Mucosa of stomach (tissue), 1 donor: Measurements from ENCODE around the gene RAD23B.
"Not testable (repeated sequence)": the region's sequence is repeated elsewhere in the genome, so short reads cannot be mapped to it uniquely, and the experiment has no call there.

Experiments
- H3K27me3 ChIP-seq: one replicate; pipeline ENCODE4 v1.7.0; 2013; ENCODE audit warnings: mild to moderate bottlenecking, low read length; ENCODE audit not compliant: control insufficient read depth, insufficient read depth
- H3K36me3 ChIP-seq: one replicate; pipeline ENCODE4 v1.7.0; 2013; ENCODE audit warnings: low read length; ENCODE audit not compliant: control insufficient read depth, insufficient read depth
- H3K4me1 ChIP-seq: one replicate; pipeline ENCODE4 v1.7.0; 2013; ENCODE audit warnings: mild to moderate bottlenecking, low read length; ENCODE audit not compliant: control insufficient read depth, insufficient read depth
- H3K4me3 ChIP-seq: one replicate; pipeline ENCODE4 v1.7.0; 2013; ENCODE audit warnings: low read length
- H3K9ac ChIP-seq: one replicate; pipeline ENCODE4 v1.7.0; 2013; ENCODE audit warnings: mild to moderate bottlenecking, low read length, moderate library complexity
- H3K9me3 ChIP-seq: one replicate; pipeline ENCODE4 v1.7.0; 2013; ENCODE audit warnings: mild to moderate bottlenecking, low read length, moderate library complexity; ENCODE audit not compliant: control insufficient read depth
- donor health status: Pancreatic carcinoma.

RAD23B gene

GRCh38 chr9:107249665-107250285, 33.3 kb upstream of the RAD23B start:
- H3K9me3 ChIP-seq = no peaks in the 10 kb centered on the region
- no peak overlapping the region for H3K9ac ChIP-seq
- H3K36me3 ChIP-seq = no peaks in the 10 kb centered on the region
- peaks cover 4% of the 10 kb centered on the region for H3K4me1 ChIP-seq
- H3K4me3 ChIP-seq = no peak overlapping the region
- no peaks in the 10 kb centered on the region for H3K27me3 ChIP-seq

- Histone ChIP-seq H3K4me1 (peaks cover 4% of the 10 kb centered on the region), H3K9ac (no peak overlapping the region), H3K4me3 (no peak overlapping the region), H3K36me3 (no peaks in the 10 kb centered on the region), H3K27me3 (no peaks in the 10 kb centered on the region), H3K9me3 (no peaks in the 10 kb centered on the region)
These were observed 31.2 kb upstream of the RAD23B start for GRCh38 chr9:107251756-107252322.

GRCh38 chr9:107258919-107259318, 24.2 kb upstream of the RAD23B start:
- Histone ChIP-seq H3K4me1 (no peaks in the 10 kb centered on the region), H3K9me3 (no peaks in the 10 kb centered on the region), H3K36me3 (no peaks in the 10 kb centered on the region), H3K4me3 (no peak overlapping the region), H3K9ac (no peak overlapping the region), H3K27me3 (no peaks in the 10 kb centered on the region)

- H3K4me1 ChIP-seq, H3K4me3 ChIP-seq, H3K9ac ChIP-seq, H3K27me3 ChIP-seq, H3K9me3 ChIP-seq, H3K36me3 ChIP-seq: not testable (repeated sequence)
These were observed 23.2 kb upstream of the RAD23B start for GRCh38 chr9:107259751-107260313.

- no peaks in the 10 kb centered on the region for H3K36me3 ChIP-seq
- H3K9ac ChIP-seq = no peak overlapping the region
- H3K4me1 ChIP-seq = no peaks in the 10 kb centered on the region
- H3K9me3 ChIP-seq = no peaks in the 10 kb centered on the region
- H3K27me3 ChIP-seq = no peaks in the 10 kb centered on the region
- no peak overlapping the region for H3K4me3 ChIP-seq
These were observed 22.5 kb upstream of the RAD23B start for GRCh38 chr9:107260437-107261081.

GRCh38 chr9:107261106-107261505, 22.0 kb upstream of the RAD23B start:
- H3K27me3 ChIP-seq = no peaks in the 10 kb centered on the region
- no peaks in the 10 kb centered on the region for H3K9me3 ChIP-seq
- no peaks in the 10 kb centered on the region for H3K36me3 ChIP-seq
- H3K4me3 ChIP-seq = no peak overlapping the region
- no peaks in the 10 kb centered on the region for H3K4me1 ChIP-seq
- no peak overlapping the region for H3K9ac ChIP-seq

- no peak overlapping the region for H3K9ac ChIP-seq
- H3K27me3 ChIP-seq = no peaks in the 10 kb centered on the region
- H3K9me3 ChIP-seq = no peaks in the 10 kb centered on the region
- no peaks in the 10 kb centered on the region for H3K4me1 ChIP-seq
- no peak overlapping the region for H3K4me3 ChIP-seq
- no peaks in the 10 kb centered on the region for H3K36me3 ChIP-seq
These were observed 19.8 kb upstream of the RAD23B start for GRCh38 chr9:107263289-107263688.

GRCh38 chr9:107266624-107267368, 16.3 kb upstream of the RAD23B start:
- Histone ChIP-seq H3K27me3 (peaks cover 2% of the 10 kb centered on the region), H3K9me3 (no peaks in the 10 kb centered on the region), H3K4me3 (no peak overlapping the region), H3K4me1 (peaks cover 11% of the 10 kb centered on the region), H3K9ac (no peak overlapping the region), H3K36me3 (no peaks in the 10 kb centered on the region)

- no peaks in the 10 kb centered on the region for H3K36me3 ChIP-seq
- peaks cover 3% of the 10 kb centered on the region for H3K27me3 ChIP-seq
- no peaks in the 10 kb centered on the region for H3K9me3 ChIP-seq
- H3K4me1 ChIP-seq = peaks cover 11% of the 10 kb centered on the region
- H3K4me3 ChIP-seq = no peak overlapping the region
- H3K9ac ChIP-seq = no peak overlapping the region
These were observed 14.5 kb upstream of the RAD23B start for GRCh38 chr9:107268560-107268959.

- peaks cover 9% of the 10 kb centered on the region for H3K27me3 ChIP-seq
- H3K9ac ChIP-seq = no peak overlapping the region
These were observed 13.8 kb upstream of the RAD23B start for GRCh38 chr9:107269254-107269653.

GRCh38 chr9:107269681-107270080, 13.4 kb upstream of the RAD23B start:
- H3K9ac ChIP-seq = no peak overlapping the region
- no peaks in the 10 kb centered on the region for H3K9me3 ChIP-seq
- peaks cover 11% of the 10 kb centered on the region for H3K4me1 ChIP-seq
- H3K27me3 ChIP-seq = peaks cover 9% of the 10 kb centered on the region
- no peaks in the 10 kb centered on the region for H3K36me3 ChIP-seq
- H3K4me3 ChIP-seq = no peak overlapping the region

More at GRCh38 chr9:107269254-107269653, 13.8 kb upstream of the RAD23B start:
- H3K9me3 ChIP-seq = no peaks in the 10 kb centered on the region
- H3K4me3 ChIP-seq = no peak overlapping the region
- H3K4me1 ChIP-seq = peaks cover 11% of the 10 kb centered on the region
- no peaks in the 10 kb centered on the region for H3K36me3 ChIP-seq

GRCh38 chr9:107270082-107270481, 13.0 kb upstream of the RAD23B start:
- H3K9ac ChIP-seq = no peak overlapping the region
- H3K9me3 ChIP-seq = no peaks in the 10 kb centered on the region
- no peaks in the 10 kb centered on the region for H3K36me3 ChIP-seq
- peaks cover 9% of the 10 kb centered on the region for H3K27me3 ChIP-seq
- peaks cover 11% of the 10 kb centered on the region for H3K4me1 ChIP-seq
- no peak overlapping the region for H3K4me3 ChIP-seq
